ENCODE data around the gene C1orf174.
"Not testable (repeated sequence)": the region's sequence is repeated elsewhere in the genome, so short reads cannot be mapped to it uniquely, and the experiment has no call there.

The C1orf174 gene

DNA sequence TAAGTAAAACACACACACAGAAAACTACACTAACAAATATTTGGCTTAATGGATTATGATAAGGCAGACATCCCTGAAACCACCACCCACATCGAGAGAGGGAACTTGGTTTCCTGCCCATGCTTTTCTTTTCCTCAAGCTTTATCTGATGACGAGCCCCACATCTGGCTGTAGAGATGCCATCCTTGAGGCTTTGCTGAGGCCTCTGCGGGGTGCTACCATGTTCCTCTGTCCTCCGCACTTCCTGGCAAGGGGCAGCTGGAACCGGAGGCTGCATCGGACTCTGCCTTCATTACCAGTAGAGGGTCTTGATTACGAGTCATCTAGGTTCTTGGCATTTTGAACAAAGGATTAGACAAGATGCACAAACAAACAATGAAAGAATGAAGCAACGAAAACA lies 21.7 kb upstream of the C1orf174 start:
- H3K79me2 ChIP-seq (ENCODE audit: control insufficient read depth, insufficient read depth, low read length, poor library complexity): no peaks in the 10 kb centered on the region
- no peak overlapping the region for H3K4me3 ChIP-seq (ENCODE audit: low read depth, low read length)
- H3K4me2 ChIP-seq (ENCODE audit: low read length): no peak overlapping the region
- H3K27me3 ChIP-seq (ENCODE audit: insufficient read depth, low read length): no peaks in the 10 kb centered on the region
- no peak overlapping the region for H3K23ac ChIP-seq (ENCODE audit: low read length)
- no peak overlapping the region for H3K14ac ChIP-seq (ENCODE audit: low read length)
- H3K9ac ChIP-seq (ENCODE audit: low read length): no peak overlapping the region
- H3K79me1 ChIP-seq (ENCODE audit: low read length): no peaks in the 10 kb centered on the region
- H3K27ac ChIP-seq (ENCODE audit: low read depth, low read length): no peak overlapping the region
- H3K4ac ChIP-seq (ENCODE audit: low read depth, low read length): no peak overlapping the region
- no peak overlapping the region for H4K8ac ChIP-seq (ENCODE audit: low read depth, low read length)
- H4K91ac ChIP-seq (ENCODE audit: low read depth, low read length): no peak overlapping the region
- H3K36me3 ChIP-seq (ENCODE audit: control insufficient read depth in 1 of 2, insufficient read depth in 2 of 2, low read length in 2 of 2): no peaks in the 10 kb centered on the region
- H2BK12ac ChIP-seq (ENCODE audit: low read length): no peak overlapping the region
- H3K9me3 ChIP-seq (ENCODE audit: insufficient read depth, low read depth, low read length): peaks cover 3% of the 10 kb centered on the region
- no peak overlapping the region for H2BK120ac ChIP-seq (ENCODE audit: insufficient read depth, low read length, poor library complexity)
- H2AFZ ChIP-seq (ENCODE audit: insufficient read depth, low read length, poor library complexity): no peak overlapping the region
- no CpG with 5 or more reads among the region's 8 CpGs for WGBS (ENCODE audit: extremely low coverage, insufficient coverage, insufficient read length)
- H2AK5ac ChIP-seq (ENCODE audit: low read length): no peak overlapping the region
- no peak overlapping the region for H4K12ac ChIP-seq (ENCODE audit: low read depth, low read length)
- no peaks in the 10 kb centered on the region for H3K4me1 ChIP-seq (ENCODE audit: control insufficient read depth in 1 of 2, insufficient read depth in 2 of 2, low read length in 2 of 2)
- H3K18ac ChIP-seq (ENCODE audit: low read length): no peak overlapping the region
- DNase-seq: no peak
- no peak overlapping the region for H2BK5ac ChIP-seq (ENCODE audit: low read depth, low read length, poor library complexity)

DNA sequence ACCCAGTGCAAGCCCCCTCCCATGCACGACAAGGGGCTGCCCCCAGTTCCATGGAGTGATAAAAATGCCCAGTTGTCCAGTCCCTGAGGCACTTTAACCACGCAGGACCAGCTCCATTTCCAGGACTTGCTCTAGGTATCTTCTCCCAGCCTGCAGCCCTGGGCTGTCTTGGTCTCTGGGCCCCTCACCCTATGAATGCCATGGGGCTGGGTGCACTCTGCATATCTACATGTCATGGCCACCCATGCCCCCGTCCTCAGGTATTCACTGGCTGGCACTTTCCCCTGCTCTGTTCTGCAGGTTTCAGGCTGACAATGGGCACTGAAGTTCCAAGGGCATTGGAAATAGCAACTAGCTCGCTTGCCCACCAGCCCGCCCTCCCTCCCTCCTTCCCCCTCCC lies 19.6 kb upstream of the C1orf174 start:
- H2AFZ ChIP-seq (ENCODE audit: insufficient read depth, low read length, poor library complexity): no peak overlapping the region
- H3K27ac ChIP-seq (ENCODE audit: low read depth, low read length): no peak overlapping the region
- H4K8ac ChIP-seq (ENCODE audit: low read depth, low read length): no peak overlapping the region
- H3K9me3 ChIP-seq (ENCODE audit: insufficient read depth, low read depth, low read length): peaks cover 3% of the 10 kb centered on the region
- no peak overlapping the region for H3K4me2 ChIP-seq (ENCODE audit: low read length)
- H2BK12ac ChIP-seq (ENCODE audit: low read length): no peak overlapping the region
- no peak overlapping the region for H3K4me3 ChIP-seq (ENCODE audit: low read depth, low read length)
- H2BK120ac ChIP-seq (ENCODE audit: insufficient read depth, low read length, poor library complexity): no peak overlapping the region
- no peak overlapping the region for H4K91ac ChIP-seq (ENCODE audit: low read depth, low read length)
- no peak overlapping the region for H2BK5ac ChIP-seq (ENCODE audit: low read depth, low read length, poor library complexity)
- no CpG with 5 or more reads among the region's 5 CpGs for WGBS (ENCODE audit: extremely low coverage, insufficient coverage, insufficient read length)
- H3K4me1 ChIP-seq (ENCODE audit: control insufficient read depth in 1 of 2, insufficient read depth in 2 of 2, low read length in 2 of 2): no peaks in the 10 kb centered on the region
- H3K36me3 ChIP-seq (ENCODE audit: control insufficient read depth in 1 of 2, insufficient read depth in 2 of 2, low read length in 2 of 2): no peaks in the 10 kb centered on the region
- no peak overlapping the region for H3K9ac ChIP-seq (ENCODE audit: low read length)
- no peak for DNase-seq
- H2AK5ac ChIP-seq (ENCODE audit: low read length): no peak overlapping the region
- no peaks in the 10 kb centered on the region for H3K79me2 ChIP-seq (ENCODE audit: control insufficient read depth, insufficient read depth, low read length, poor library complexity)
- no peak overlapping the region for H4K12ac ChIP-seq (ENCODE audit: low read depth, low read length)
- no peak overlapping the region for H3K18ac ChIP-seq (ENCODE audit: low read length)
- no peak overlapping the region for H3K14ac ChIP-seq (ENCODE audit: low read length)
- H3K23ac ChIP-seq (ENCODE audit: low read length): no peak overlapping the region
- H3K27me3 ChIP-seq (ENCODE audit: insufficient read depth, low read length): no peaks in the 10 kb centered on the region
- no peak overlapping the region for H3K4ac ChIP-seq (ENCODE audit: low read depth, low read length)
- no peaks in the 10 kb centered on the region for H3K79me1 ChIP-seq (ENCODE audit: low read length)

DNA sequence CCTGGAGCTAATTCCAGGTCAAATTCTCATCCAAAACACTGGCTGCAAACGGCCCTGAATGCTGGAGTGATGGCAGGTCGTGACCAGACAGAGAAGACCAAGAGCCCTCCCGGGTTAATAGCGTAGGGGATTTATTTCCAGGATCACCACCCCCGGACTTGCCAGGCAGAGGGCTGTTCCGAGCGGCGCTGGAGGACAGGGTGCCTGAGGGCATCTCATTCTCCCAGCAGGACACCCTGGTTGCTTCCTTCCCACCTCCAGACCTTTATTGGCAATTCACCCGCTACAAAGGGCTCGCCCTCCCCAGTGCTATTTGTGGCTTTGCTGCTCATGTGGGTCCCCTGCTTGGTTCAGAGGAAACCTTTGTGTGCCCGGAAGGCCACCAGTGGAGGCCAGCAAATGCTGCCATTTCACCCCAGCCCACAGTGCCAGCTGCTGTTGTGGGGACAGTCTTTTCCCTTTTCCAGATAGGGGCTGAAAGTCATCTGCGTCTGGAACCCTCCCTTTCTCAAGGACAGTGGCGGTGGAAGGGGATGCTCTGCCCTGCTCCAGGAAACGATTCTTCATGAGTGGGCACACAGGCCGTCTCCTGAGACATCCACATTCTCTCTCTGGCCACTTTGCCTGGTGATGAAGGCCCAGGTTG lies 19.0 kb upstream of the C1orf174 start:
- no peak overlapping the region for H4K91ac ChIP-seq (ENCODE audit: low read depth, low read length)
- no peak overlapping the region for H3K4me2 ChIP-seq (ENCODE audit: low read length)
- H2AK5ac ChIP-seq (ENCODE audit: low read length): no peak overlapping the region
- no peak overlapping the region for H3K9ac ChIP-seq (ENCODE audit: low read length)
- no peak overlapping the region for H3K4ac ChIP-seq (ENCODE audit: low read depth, low read length)
- H3K9me3 ChIP-seq (ENCODE audit: insufficient read depth, low read depth, low read length): peaks cover 3% of the 10 kb centered on the region
- no peak for DNase-seq
- no peak overlapping the region for H4K12ac ChIP-seq (ENCODE audit: low read depth, low read length)
- no peak overlapping the region for H3K14ac ChIP-seq (ENCODE audit: low read length)
- no peaks in the 10 kb centered on the region for H3K27me3 ChIP-seq (ENCODE audit: insufficient read depth, low read length)
- no peak overlapping the region for H3K4me3 ChIP-seq (ENCODE audit: low read depth, low read length)
- no peaks in the 10 kb centered on the region for H3K79me1 ChIP-seq (ENCODE audit: low read length)
- H2AFZ ChIP-seq (ENCODE audit: insufficient read depth, low read length, poor library complexity): no peak overlapping the region
- no peak overlapping the region for H2BK5ac ChIP-seq (ENCODE audit: low read depth, low read length, poor library complexity)
- H3K27ac ChIP-seq (ENCODE audit: low read depth, low read length): no peak overlapping the region
- no CpG with 5 or more reads among the region's 15 CpGs for WGBS (ENCODE audit: extremely low coverage, insufficient coverage, insufficient read length)
- H4K8ac ChIP-seq (ENCODE audit: low read depth, low read length): no peak overlapping the region
- H3K23ac ChIP-seq (ENCODE audit: low read length): no peak overlapping the region
- H3K36me3 ChIP-seq (ENCODE audit: control insufficient read depth in 1 of 2, insufficient read depth in 2 of 2, low read length in 2 of 2): no peaks in the 10 kb centered on the region
- H3K18ac ChIP-seq (ENCODE audit: low read length): no peak overlapping the region
- no peaks in the 10 kb centered on the region for H3K4me1 ChIP-seq (ENCODE audit: control insufficient read depth in 1 of 2, insufficient read depth in 2 of 2, low read length in 2 of 2)
- H2BK120ac ChIP-seq (ENCODE audit: insufficient read depth, low read length, poor library complexity): no peak overlapping the region
- H3K79me2 ChIP-seq (ENCODE audit: control insufficient read depth, insufficient read depth, low read length, poor library complexity): no peaks in the 10 kb centered on the region
- no peak overlapping the region for H2BK12ac ChIP-seq (ENCODE audit: low read length)

DNA sequence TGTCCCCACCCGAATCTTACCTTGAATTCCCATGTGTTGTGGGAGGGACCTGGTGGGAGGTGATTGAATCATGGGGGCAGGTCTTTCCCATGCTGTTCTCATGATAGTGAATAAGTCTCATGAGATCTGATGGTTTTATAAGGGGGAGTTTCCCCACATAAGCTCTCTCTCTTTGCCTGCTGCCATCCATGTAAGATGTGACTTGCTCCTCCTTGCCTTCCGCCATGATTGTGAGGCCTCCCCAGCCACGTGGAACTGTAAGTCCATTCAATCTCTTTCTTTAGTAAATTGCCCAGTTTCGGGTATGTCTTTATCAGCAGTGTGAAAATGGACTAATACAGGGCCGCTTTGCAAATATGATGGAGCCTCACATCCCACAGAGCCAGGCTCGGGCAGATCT lies 18.3 kb upstream of the C1orf174 start:
- not testable (repeated sequence) for H2BK5ac ChIP-seq (ENCODE audit: low read depth, low read length, poor library complexity); H3K9me3 ChIP-seq (ENCODE audit: insufficient read depth, low read depth, low read length); H3K4me2 ChIP-seq (ENCODE audit: low read length); H3K14ac ChIP-seq (ENCODE audit: low read length); H3K27ac ChIP-seq (ENCODE audit: low read depth, low read length); DNase-seq; H4K91ac ChIP-seq (ENCODE audit: low read depth, low read length); H4K8ac ChIP-seq (ENCODE audit: low read depth, low read length); H3K9ac ChIP-seq (ENCODE audit: low read length); H3K79me2 ChIP-seq (ENCODE audit: control insufficient read depth, insufficient read depth, low read length, poor library complexity); H3K4me1 ChIP-seq (ENCODE audit: control insufficient read depth in 1 of 2, insufficient read depth in 2 of 2, low read length in 2 of 2); H3K79me1 ChIP-seq (ENCODE audit: low read length); H3K23ac ChIP-seq (ENCODE audit: low read length); H2BK120ac ChIP-seq (ENCODE audit: insufficient read depth, low read length, poor library complexity); H2AK5ac ChIP-seq (ENCODE audit: low read length); H3K18ac ChIP-seq (ENCODE audit: low read length); H3K4ac ChIP-seq (ENCODE audit: low read depth, low read length); H3K36me3 ChIP-seq (ENCODE audit: control insufficient read depth in 1 of 2, insufficient read depth in 2 of 2, low read length in 2 of 2); H3K27me3 ChIP-seq (ENCODE audit: insufficient read depth, low read length); H2AFZ ChIP-seq (ENCODE audit: insufficient read depth, low read length, poor library complexity); H2BK12ac ChIP-seq (ENCODE audit: low read length); H4K12ac ChIP-seq (ENCODE audit: low read depth, low read length); H3K4me3 ChIP-seq (ENCODE audit: low read depth, low read length)
- WGBS (ENCODE audit: extremely low coverage, insufficient coverage, insufficient read length): no CpG with 5 or more reads among the region's 6 CpGs
